Measurements from ENCODE around the gene CDH12. TPM values are rescaled to one million over a fixed set of nuclear protein-coding genes. Genes with fewer than 3 reads are reported as not detected.

The CDH12 gene
- total RNA-seq, 1 experiment from 2014 or later = not detected

GRCh38 chr5:22088517-22088916 lies 764.6 kb downstream of the CDH12 start:
- Histone ChIP-seq H3K4me1 (ENCODE audit: insufficient read depth, low read length) (no peaks in the 10 kb centered on the region), H4K5ac (ENCODE audit: insufficient read length, low read depth, low read length) (no peak overlapping the region), H4K91ac (ENCODE audit: insufficient read length, low read depth, low read length) (no peak overlapping the region), H2BK5ac (ENCODE audit: insufficient read length, low read length) (no peak overlapping the region), H3K79me2 (ENCODE audit: insufficient read depth, low read length) (no peaks in the 10 kb centered on the region), H3K79me1 (ENCODE audit: insufficient read depth, low read depth, low read length, poor library complexity, severe bottlenecking) (no peaks in the 10 kb centered on the region), H2BK15ac (ENCODE audit: low read depth, low read length) (no peak overlapping the region), H2BK12ac (ENCODE audit: insufficient read length, low read depth, low read length) (no peak overlapping the region), H4K8ac (replicated peaks; ENCODE audit: insufficient read length, low read depth, low read length) (no peak overlapping the region), H3K23ac (ENCODE audit: insufficient read length, low read depth, low read length) (no peak overlapping the region), H3K27ac (ENCODE audit: insufficient read length, low read depth, low read length) (no peak overlapping the region), H3K4me2 (ENCODE audit: insufficient read depth, insufficient read length, low read length) (no peak overlapping the region), H3T11ph (ENCODE audit: low read length) (no peak overlapping the region), H2AK5ac (ENCODE audit: insufficient read length, low read length) (no peak overlapping the region), H3K18ac (ENCODE audit: insufficient read length, low read depth, low read length) (no peak overlapping the region), H3K23me2 (ENCODE audit: insufficient read length, low read depth, low read length, poor library complexity, severe bottlenecking) (no peaks in the 10 kb centered on the region), H2AFZ (ENCODE audit: low read length) (no peak overlapping the region), H4K20me1 (ENCODE audit: control insufficient read depth, insufficient read depth, insufficient read length) (no peaks in the 10 kb centered on the region), H3K56ac (ENCODE audit: insufficient read length, low read depth, low read length) (no peak overlapping the region), H3K14ac (ENCODE audit: insufficient read depth, low read length) (no peak overlapping the region), H3K27me3 (ENCODE audit: insufficient read depth, low read length) (no peaks in the 10 kb centered on the region), H3K9ac (ENCODE audit: extremely low read depth, insufficient read length, low read length) (no peak overlapping the region), H2BK20ac (ENCODE audit: low read depth, low read length, poor library complexity, severe bottlenecking) (no peak overlapping the region), H2BK120ac (ENCODE audit: low read depth, low read length, poor library complexity, severe bottlenecking) (no peak overlapping the region), H3K4ac (ENCODE audit: low read depth, low read length) (no peak overlapping the region), H3K9me3 (ENCODE audit: control insufficient read depth, low read depth, low read length) (no peaks in the 10 kb centered on the region)
- no peaks in the 10 kb centered on the region for H3K27me3 Mint-ChIP-seq (ENCODE audit: low read depth)
- TF ChIP-seq, protein P1, sequence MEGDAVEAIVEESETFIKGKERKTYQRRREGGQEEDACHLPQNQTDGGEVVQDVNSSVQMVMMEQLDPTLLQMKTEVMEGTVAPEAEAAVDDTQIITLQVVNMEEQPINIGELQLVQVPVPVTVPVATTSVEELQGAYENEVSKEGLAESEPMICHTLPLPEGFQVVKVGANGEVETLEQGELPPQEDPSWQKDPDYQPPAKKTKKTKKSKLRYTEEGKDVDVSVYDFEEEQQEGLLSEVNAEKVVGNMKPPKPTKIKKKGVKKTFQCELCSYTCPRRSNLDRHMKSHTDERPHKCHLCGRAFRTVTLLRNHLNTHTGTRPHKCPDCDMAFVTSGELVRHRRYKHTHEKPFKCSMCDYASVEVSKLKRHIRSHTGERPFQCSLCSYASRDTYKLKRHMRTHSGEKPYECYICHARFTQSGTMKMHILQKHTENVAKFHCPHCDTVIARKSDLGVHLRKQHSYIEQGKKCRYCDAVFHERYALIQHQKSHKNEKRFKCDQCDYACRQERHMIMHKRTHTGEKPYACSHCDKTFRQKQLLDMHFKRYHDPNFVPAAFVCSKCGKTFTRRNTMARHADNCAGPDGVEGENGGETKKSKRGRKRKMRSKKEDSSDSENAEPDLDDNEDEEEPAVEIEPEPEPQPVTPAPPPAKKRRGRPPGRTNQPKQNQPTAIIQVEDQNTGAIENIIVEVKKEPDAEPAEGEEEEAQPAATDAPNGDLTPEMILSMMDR (conservative IDR thresholded peaks at IDR 0.05) = no peak
- no peak overlapping the region for H3K27ac Mint-ChIP-seq
- no peak overlapping the region for H3K4me3 Mint-ChIP-seq
- peaks cover 7 to 11% of the 10 kb centered on the region in 2 experiments for H3K4me1 Mint-ChIP-seq
- no peak for DNase-seq
- no peaks in the 10 kb centered on the region; a peak in 1 of 7 replicates for H3K36me3 Mint-ChIP-seq (ENCODE audit: insufficient read depth in 1 of 3, low read depth in 3 of 3)
- WGBS (ENCODE audit: extremely low coverage, insufficient read length, low lambda C conversion rate) = no CpG with 5 or more reads among the region's 2 CpGs
- no peaks in the 10 kb centered on the region; a peak in 2 of 5 replicates for H3K9me3 Mint-ChIP-seq
